Endothelial cell of umbilical vein (primary cell): ENCODE results near the gene GRIFIN. TPM values are rescaled to one million over a fixed set of nuclear protein-coding genes. Genes with fewer than 3 reads are reported as not detected.

Experiments used
- BruUV-seq: library from RNA; stranded (reverse); fragments of 400-500 nt; replicated peaks from 2 replicates; lab custom pipeline; 2021; lab: Mats Ljungman, UMichigan
- CTCF ChIA-PET: fragments of 300-600, 350-600 bp; sonication (Branson Sonifier 250); formaldehyde crosslinking; loops from one replicate; lab custom pipeline; 2021; ENCODE audit warnings: antibody characterized with exemption, inconsistent platforms; lab: Charles Lee
- POLR2A ChIA-PET: fragments of 300-600, 350-600 bp; sonication (Branson Sonifier 250); formaldehyde crosslinking; loops from one replicate; lab custom pipeline; 2021; ENCODE audit warnings: antibody characterized with exemption, inconsistent platforms; lab: Charles Lee
- DNase-seq: peaks from one replicate; pipeline ENCODE4 v3.0.0-alpha.2; 2011; ENCODE audit warnings: low read depth, low spot score
- FAIRE-seq: peaks from 2 replicates; lab custom pipeline; 2011; peaks lifted over from hg19 to GRCh38; lab: Jason Lieb, UNC
- H2AFZ ChIP-seq: 2 replicates; pipeline ENCODE4 v1.6.0; 2012; ENCODE audit warnings: low read depth, low read length, control low read depth, inconsistent platforms
- H3K27ac ChIP-seq: 2 replicates; pipeline ENCODE4 v1.5.1; 2011; ENCODE audit warnings: low read depth, mild to moderate bottlenecking, control low read depth, low read length, moderate library complexity; ENCODE audit not compliant: insufficient read depth
- H3K27me3 ChIP-seq, 2 experiments: 2 replicates each; pipeline versions ENCODE4 v1.6.0 to v1.6.1; 2011; ENCODE audit warnings: low read length in 2 of 2, mixed read lengths in 1 of 2; ENCODE audit not compliant: control insufficient read depth in 2 of 2, insufficient read depth in 2 of 2
- H3K36me3 ChIP-seq, 2 experiments: 2 replicates in 1 of 2; 3 replicates in 1 of 2; pipeline ENCODE4 v1.5.1; 2011; ENCODE audit warnings: low read length in 2 of 2, mild to moderate bottlenecking in 1 of 2, moderate library complexity in 1 of 2; ENCODE audit not compliant: control insufficient read depth in 2 of 2, insufficient read depth in 2 of 2; ENCODE audit errors: extremely low read depth in 1 of 2
- H3K4me1 ChIP-seq: 3 replicates; pipeline ENCODE4 v1.5.1; 2011; ENCODE audit warnings: mild to moderate bottlenecking, low read length; ENCODE audit not compliant: control insufficient read depth, insufficient read depth; ENCODE audit errors: extremely low read depth
- H3K4me2 ChIP-seq: 2 replicates; pipeline ENCODE4 v1.6.1; 2011; ENCODE audit warnings: low read length, control low read depth, mixed read lengths; ENCODE audit not compliant: insufficient read depth
- H3K4me3 ChIP-seq, 3 experiments: fragments of 200-600 bp in 1 of 3; sonication (generic), shearing (Covaris generic) in 1 of 3; replicated peaks in 1 of 3; 2 replicates each; pipeline ENCODE4 v1.5.1; 2011 to 2016; ENCODE audit warnings: control low read depth in 3 of 3, low read length in 3 of 3, mild to moderate bottlenecking in 2 of 3, inconsistent platforms in 1 of 3, low read depth in 1 of 3, moderate library complexity in 1 of 3; ENCODE audit not compliant: insufficient read depth in 1 of 3
- H3K79me2 ChIP-seq: 2 replicates; pipeline ENCODE4 v1.6.0; 2012; ENCODE audit warnings: low read length, inconsistent platforms; ENCODE audit not compliant: control insufficient read depth, insufficient read depth
- H3K9ac ChIP-seq: replicated peaks from 2 replicates; pipeline ENCODE3; 2011; ENCODE audit warnings: low read length, control low read depth; ENCODE audit not compliant: insufficient read depth; ENCODE audit errors: extremely low read depth
- H3K9me1 ChIP-seq: replicated peaks from 3 replicates; pipeline ENCODE4 v1.6.0; 2011; ENCODE audit warnings: mild to moderate bottlenecking, low read length; ENCODE audit not compliant: control insufficient read depth, insufficient read depth; ENCODE audit errors: extremely low read depth
- H3K9me3 ChIP-seq: replicated peaks from 2 replicates; pipeline ENCODE4 v1.5.1; 2012; ENCODE audit warnings: low read length, inconsistent platforms; ENCODE audit not compliant: control insufficient read depth, insufficient read depth
- H4K20me1 ChIP-seq: replicated peaks from 2 replicates; pipeline ENCODE3; 2011; ENCODE audit warnings: mild to moderate bottlenecking, low read length; ENCODE audit not compliant: control insufficient read depth, insufficient read depth; ENCODE audit errors: extremely low read depth
- EZH2 ChIP-seq: IDR thresholded peaks from 2 replicates; pipeline ENCODE4 v1.6.1; 2012; ENCODE audit warnings: borderline replicate concordance, low read depth, mild to moderate bottlenecking, moderate library complexity, low read length, inconsistent platforms; ENCODE audit not compliant: severe bottlenecking
- FOS ChIP-seq: IDR thresholded peaks from 2 replicates; pipeline ENCODE4 v1.6.1; 2011; ENCODE audit warnings: mild to moderate bottlenecking, low read length, moderate library complexity, borderline replicate concordance; ENCODE audit not compliant: insufficient read depth
- GATA2 ChIP-seq: IDR thresholded peaks from 2 replicates; pipeline ENCODE4 v1.7.0; 2011; ENCODE audit warnings: low read depth, mild to moderate bottlenecking, moderate library complexity, mixed read lengths, low read length; ENCODE audit not compliant: insufficient read length, insufficient read depth
- JUN ChIP-seq: IDR thresholded peaks from 2 replicates; pipeline ENCODE4 v1.6.1; 2011; ENCODE audit warnings: borderline replicate concordance, low read depth; ENCODE audit not compliant: insufficient read length, insufficient read depth
- MYC ChIP-seq: IDR thresholded peaks from one replicate; pipeline ENCODE4 v1.6.1; 2011; ENCODE audit warnings: mild to moderate bottlenecking, low read depth, low read length
- POLR2A ChIP-seq: IDR thresholded peaks from 2 replicates; pipeline ENCODE4 v1.6.1; 2012; ENCODE audit warnings: low read depth, mild to moderate bottlenecking, control low read depth, low read length
- POLR2AphosphoS5 ChIP-seq: IDR thresholded peaks from 2 replicates; pipeline ENCODE4 v1.6.1; 2012; ENCODE audit warnings: low read depth, mild to moderate bottlenecking, control low read depth, low read length, moderate library complexity; ENCODE audit not compliant: insufficient read depth
- dilution Hi-C: fragments of 300-500 bp; cut with MboI; formaldehyde crosslinking; loops from one replicate; pipeline ENCODE4 v1.15.0; 2019; ENCODE audit warnings: low sequenced_read_pairs; ENCODE audit not compliant: extremely low pct_ligation_motif_present
- intact Hi-C: fragments of 100-400 bp; cut with micrococcal nuclease; formaldehyde crosslinking; loops from one replicate; pipeline ENCODE4 v1.10.0; 2022
- polyA plus RNA-seq, 4 experiments: library from polyadenylated mRNA; depleted of rRNA in 3 of 4; stranded (reverse) in 3 of 4; unstranded in 1 of 4; fragments of >200 nt; gene quantifications; 2 replicates each; pipeline versions ENCODE4 v1.2.1 to v1.2.3, GENCODE V29; 2011 to 2012; ENCODE audit warnings: missing spikeins in 1 of 4
- total RNA-seq: library from RNA; stranded (reverse); gene quantifications from 2 replicates; pipeline ENCODE4 v1.2.3, GENCODE V29; 2021
- TF ChIP-seq, protein P1 (sequence below), 2 donors: IDR thresholded peaks; 1 replicate in 1 of 2; 2 replicates in 1 of 2; pipeline ENCODE4 v1.5.1; 2011; ENCODE audit warnings: low read length in 2 of 2, mild to moderate bottlenecking in 2 of 2, moderate library complexity in 2 of 2, control low read depth in 1 of 2, inconsistent platforms in 1 of 2, low read depth in 1 of 2; ENCODE audit not compliant: insufficient read depth in 1 of 2; ENCODE audit errors: extremely low read depth in 1 of 2
- TF ChIP-seq, protein P2 (sequence below): IDR thresholded peaks from 2 replicates; pipeline ENCODE4 v1.6.1; 2011; ENCODE audit not compliant: insufficient read depth, insufficient read length

The GRIFIN gene
- total and polyA plus RNA-seq, 2 donors (not counting 3 experiments of a cell fraction or from before 2014, with no cell fraction given), result not detected

DNA sequence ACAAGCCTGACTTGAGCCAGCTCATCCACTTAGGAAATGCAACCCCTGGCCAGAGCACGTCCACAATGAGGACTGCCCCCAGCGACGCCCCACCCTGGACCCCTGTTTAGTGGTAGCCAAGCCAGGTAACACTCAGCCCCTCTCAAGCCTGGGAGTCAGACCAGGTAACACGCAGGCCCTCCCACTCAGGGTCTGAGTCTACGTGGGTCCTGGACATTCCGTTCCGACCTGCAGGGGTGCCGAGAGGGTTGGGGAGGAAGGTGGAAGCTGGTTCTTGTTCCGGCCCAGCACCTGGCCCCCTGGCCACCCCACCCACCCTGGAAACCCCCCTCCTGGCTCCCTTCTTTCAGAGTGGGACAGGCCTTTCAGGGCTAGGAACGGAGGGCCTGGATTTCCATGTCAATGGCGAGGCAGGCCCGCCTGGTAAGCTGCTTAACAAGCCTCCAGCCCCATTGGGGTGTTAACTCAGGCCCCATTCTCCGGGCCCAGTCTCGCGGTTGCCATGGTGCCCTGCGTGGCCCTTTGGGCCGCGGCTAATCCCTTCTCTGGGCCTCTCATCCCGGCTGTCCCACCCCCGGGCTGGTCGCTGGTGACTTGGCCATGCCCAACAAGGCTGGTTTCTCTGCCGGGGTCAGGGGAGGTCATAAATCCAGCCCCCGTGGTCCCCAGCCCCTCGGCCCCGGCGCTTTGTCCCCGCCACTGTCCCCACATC, 23.7 kb upstream of the GRIFIN start:
- POLR2A ChIA-PET, result no interaction called here
- CTCF ChIA-PET, result interaction anchor here (2.5 kb wide), 1 partner anchor 31 kb away, joined by 16 read pairs; no protein-coding TSS in a partner anchor
- no peak for TF ChIP-seq EZH2
- TF ChIP-seq, protein P1, sequence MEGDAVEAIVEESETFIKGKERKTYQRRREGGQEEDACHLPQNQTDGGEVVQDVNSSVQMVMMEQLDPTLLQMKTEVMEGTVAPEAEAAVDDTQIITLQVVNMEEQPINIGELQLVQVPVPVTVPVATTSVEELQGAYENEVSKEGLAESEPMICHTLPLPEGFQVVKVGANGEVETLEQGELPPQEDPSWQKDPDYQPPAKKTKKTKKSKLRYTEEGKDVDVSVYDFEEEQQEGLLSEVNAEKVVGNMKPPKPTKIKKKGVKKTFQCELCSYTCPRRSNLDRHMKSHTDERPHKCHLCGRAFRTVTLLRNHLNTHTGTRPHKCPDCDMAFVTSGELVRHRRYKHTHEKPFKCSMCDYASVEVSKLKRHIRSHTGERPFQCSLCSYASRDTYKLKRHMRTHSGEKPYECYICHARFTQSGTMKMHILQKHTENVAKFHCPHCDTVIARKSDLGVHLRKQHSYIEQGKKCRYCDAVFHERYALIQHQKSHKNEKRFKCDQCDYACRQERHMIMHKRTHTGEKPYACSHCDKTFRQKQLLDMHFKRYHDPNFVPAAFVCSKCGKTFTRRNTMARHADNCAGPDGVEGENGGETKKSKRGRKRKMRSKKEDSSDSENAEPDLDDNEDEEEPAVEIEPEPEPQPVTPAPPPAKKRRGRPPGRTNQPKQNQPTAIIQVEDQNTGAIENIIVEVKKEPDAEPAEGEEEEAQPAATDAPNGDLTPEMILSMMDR (IDR thresholded peaks at IDR 0.05; ENCODE audit: extremely low read depth in 1 of 2, insufficient read depth in 1 of 2, low read depth in 1 of 2, low read length in 2 of 2), result no peak
- no peak for TF ChIP-seq POLR2AphosphoS5
- no peak for TF ChIP-seq JUN
- no peak for TF ChIP-seq MYC
- no peak for TF ChIP-seq POLR2A
- no peak for TF ChIP-seq GATA2
- TF ChIP-seq, protein P2, sequence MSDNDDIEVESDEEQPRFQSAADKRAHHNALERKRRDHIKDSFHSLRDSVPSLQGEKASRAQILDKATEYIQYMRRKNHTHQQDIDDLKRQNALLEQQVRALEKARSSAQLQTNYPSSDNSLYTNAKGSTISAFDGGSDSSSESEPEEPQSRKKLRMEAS, result no peak
- TF ChIP-seq FOS, result no peak
- no peaks in the 10 kb centered on the region for H3K9me3 ChIP-seq
- no peaks in the 10 kb centered on the region for H3K27me3 ChIP-seq
- H3K36me3 ChIP-seq, result no peaks in the 10 kb centered on the region
- H2AFZ ChIP-seq, result no peak overlapping the region
- H3K4me2 ChIP-seq, result no peak overlapping the region
- FAIRE-seq, result no peak
- DNase-seq, result no peak
- no peaks in the 10 kb centered on the region for H4K20me1 ChIP-seq
- intact Hi-C loops, result no loop called here
- H3K27ac ChIP-seq, result no peak overlapping the region
- H3K4me1 ChIP-seq, result no peaks in the 10 kb centered on the region
- no peak overlapping the region for H3K4me3 ChIP-seq
- dilution Hi-C loops, result no loop called here
- no peaks in the 10 kb centered on the region for H3K79me2 ChIP-seq
- BruUV-seq, result no TSS peak
- no peak overlapping the region for H3K9ac ChIP-seq
- no peaks in the 10 kb centered on the region for H3K9me1 ChIP-seq
